Measurements from ENCODE around the gene CACNA1A. TPM values are rescaled to one million over a fixed set of nuclear protein-coding genes. Genes with fewer than 3 reads are reported as not detected.
"Not testable (repeated sequence)": the region's sequence is repeated elsewhere in the genome, so short reads cannot be mapped to it uniquely, and the experiment has no call there.

CACNA1A gene
- total and polyA plus RNA-seq, 2 donors = 0.24 to 1.0 TPM

DNA sequence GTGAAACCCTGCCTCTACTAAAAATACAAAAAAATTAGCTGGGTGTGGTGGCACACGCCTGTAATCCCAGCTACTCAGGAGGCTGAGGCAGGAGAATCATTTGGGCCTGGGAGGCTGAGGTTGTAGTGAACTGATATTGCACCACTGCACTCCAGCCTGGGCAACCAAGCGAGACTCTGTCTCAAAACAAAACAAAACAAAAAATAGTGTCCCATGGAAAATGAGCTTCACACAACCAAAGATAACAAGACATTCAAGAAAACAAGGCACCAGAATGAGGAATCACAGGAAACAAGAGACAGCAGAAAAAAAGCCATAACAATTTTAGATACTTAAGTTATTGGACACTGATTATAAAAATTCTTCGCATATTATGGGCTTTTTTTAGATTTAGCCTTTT is 80.4 kb downstream of the CACNA1A start:
- H3K36me3 ChIP-seq (ENCODE audit: control insufficient read depth in 2 of 2, insufficient read depth in 2 of 2, low read length in 1 of 2); H3K27ac ChIP-seq (ENCODE audit: low read depth in 1 of 2, low read length in 1 of 2); H3K4me1 ChIP-seq (ENCODE audit: control insufficient read depth in 2 of 2, insufficient read depth in 2 of 2, low read length in 2 of 2); DNase-seq (ENCODE audit: low read depth in 6 of 9, low spot score in 9 of 9); H3K4me3 ChIP-seq (ENCODE audit: low read length in 2 of 2); H3K27me3 ChIP-seq (ENCODE audit: control insufficient read depth in 2 of 2, insufficient read depth in 1 of 2, low read length in 1 of 2): not testable (repeated sequence)
- H3K9me3 ChIP-seq (ENCODE audit: control insufficient read depth in 2 of 2, insufficient read depth in 1 of 2, low read length in 1 of 2) = peaks cover 0 to 17% of the 10 kb centered on the region in 2 donors
- WGBS = 94% methylated on average over 3 of the region's 3 CpGs

GRCh38 chr19:13425151-13425550 is 81.1 kb downstream of the CACNA1A start:
- Histone ChIP-seq H3K36me3 (ENCODE audit: control insufficient read depth in 2 of 2, insufficient read depth in 2 of 2, low read length in 1 of 2) (no peaks in the 10 kb centered on the region), H3K27me3 (ENCODE audit: control insufficient read depth in 2 of 2, insufficient read depth in 1 of 2, low read length in 1 of 2) (no peaks in the 10 kb centered on the region), H3K27ac (ENCODE audit: low read depth in 1 of 2, low read length in 1 of 2) (no peak overlapping the region), H3K4me3 (ENCODE audit: low read length in 2 of 2) (no peak overlapping the region), H3K9me3 (ENCODE audit: control insufficient read depth in 2 of 2, insufficient read depth in 1 of 2, low read length in 1 of 2) (peaks cover 0 to 17% of the 10 kb centered on the region in 2 donors), H3K4me1 (ENCODE audit: control insufficient read depth in 2 of 2, insufficient read depth in 2 of 2, low read length in 2 of 2) (no peaks in the 10 kb centered on the region)
- DNase-seq (ENCODE audit: low read depth in 6 of 9, low spot score in 9 of 9) = no peak
- WGBS = 75% methylated on average over 3 of the region's 3 CpGs

- H3K36me3 ChIP-seq (ENCODE audit: control insufficient read depth in 2 of 2, insufficient read depth in 2 of 2, low read length in 1 of 2) = no peaks in the 10 kb centered on the region
- no peak overlapping the region for H3K27ac ChIP-seq (ENCODE audit: low read depth in 1 of 2, low read length in 1 of 2)
- no peaks in the 10 kb centered on the region for H3K4me1 ChIP-seq (ENCODE audit: control insufficient read depth in 2 of 2, insufficient read depth in 2 of 2, low read length in 2 of 2)
- no peak for DNase-seq (ENCODE audit: low read depth in 6 of 9, low spot score in 9 of 9)
- no peaks in the 10 kb centered on the region for H3K27me3 ChIP-seq (ENCODE audit: control insufficient read depth in 2 of 2, insufficient read depth in 1 of 2, low read length in 1 of 2)
- H3K4me3 ChIP-seq (ENCODE audit: low read length in 2 of 2) = no peak overlapping the region
- H3K9me3 ChIP-seq (ENCODE audit: control insufficient read depth in 2 of 2, insufficient read depth in 1 of 2, low read length in 1 of 2) = peaks cover 0 to 17% of the 10 kb centered on the region in 2 donors
These were observed 85.5 kb downstream of the CACNA1A start for GRCh38 chr19:13420780-13421179.

- Histone ChIP-seq H3K27ac (ENCODE audit: low read depth in 1 of 2, low read length in 1 of 2) (no peak overlapping the region), H3K4me1 (ENCODE audit: control insufficient read depth in 2 of 2, insufficient read depth in 2 of 2, low read length in 2 of 2) (no peaks in the 10 kb centered on the region), H3K4me3 (ENCODE audit: low read length in 2 of 2) (no peak overlapping the region), H3K36me3 (ENCODE audit: control insufficient read depth in 2 of 2, insufficient read depth in 2 of 2, low read length in 1 of 2) (no peaks in the 10 kb centered on the region), H3K9me3 (ENCODE audit: control insufficient read depth in 2 of 2, insufficient read depth in 1 of 2, low read length in 1 of 2) (peaks cover 0 to 2% of the 10 kb centered on the region in 2 donors), H3K27me3 (ENCODE audit: control insufficient read depth in 2 of 2, insufficient read depth in 1 of 2, low read length in 1 of 2) (no peaks in the 10 kb centered on the region)
- no peak for DNase-seq (ENCODE audit: low read depth in 6 of 9, low spot score in 9 of 9)
- WGBS = 79% methylated on average over 10 of the region's 10 CpGs
These were observed 89.2 kb downstream of the CACNA1A start for GRCh38 chr19:13417054-13417453.

GRCh38 chr19:13411899-13412298 is 94.4 kb downstream of the CACNA1A start:
- H3K4me3 ChIP-seq (ENCODE audit: low read length in 2 of 2) = no peak overlapping the region
- H3K27ac ChIP-seq (ENCODE audit: low read depth in 1 of 2, low read length in 1 of 2) = no peak overlapping the region
- H3K4me1 ChIP-seq (ENCODE audit: control insufficient read depth in 2 of 2, insufficient read depth in 2 of 2, low read length in 2 of 2) = no peaks in the 10 kb centered on the region
- WGBS = 92% methylated on average over 6 of the region's 6 CpGs
- no peaks in the 10 kb centered on the region for H3K36me3 ChIP-seq (ENCODE audit: control insufficient read depth in 2 of 2, insufficient read depth in 2 of 2, low read length in 1 of 2)
- DNase-seq (ENCODE audit: low read depth in 6 of 9, low spot score in 9 of 9) = no peak
- no peaks in the 10 kb centered on the region for H3K27me3 ChIP-seq (ENCODE audit: control insufficient read depth in 2 of 2, insufficient read depth in 1 of 2, low read length in 1 of 2)
- no peaks in the 10 kb centered on the region for H3K9me3 ChIP-seq (ENCODE audit: control insufficient read depth in 2 of 2, insufficient read depth in 1 of 2, low read length in 1 of 2)

- Histone ChIP-seq H3K4me3 (ENCODE audit: low read length in 2 of 2) (no peak overlapping the region), H3K27me3 (ENCODE audit: control insufficient read depth in 2 of 2, insufficient read depth in 1 of 2, low read length in 1 of 2) (no peaks in the 10 kb centered on the region), H3K36me3 (ENCODE audit: control insufficient read depth in 2 of 2, insufficient read depth in 2 of 2, low read length in 1 of 2) (no peaks in the 10 kb centered on the region), H3K27ac (ENCODE audit: low read depth in 1 of 2, low read length in 1 of 2) (no peak overlapping the region), H3K4me1 (ENCODE audit: control insufficient read depth in 2 of 2, insufficient read depth in 2 of 2, low read length in 2 of 2) (no peaks in the 10 kb centered on the region), H3K9me3 (ENCODE audit: control insufficient read depth in 2 of 2, insufficient read depth in 1 of 2, low read length in 1 of 2) (no peaks in the 10 kb centered on the region)
- no peak for DNase-seq (ENCODE audit: low read depth in 6 of 9, low spot score in 9 of 9)
- 92% methylated on average over 1 of the region's 1 CpG for WGBS
These were observed 95.3 kb downstream of the CACNA1A start for GRCh38 chr19:13410946-13411345.

- Histone ChIP-seq H3K36me3 (ENCODE audit: control insufficient read depth in 2 of 2, insufficient read depth in 2 of 2, low read length in 1 of 2) (no peaks in the 10 kb centered on the region), H3K9me3 (ENCODE audit: control insufficient read depth in 2 of 2, insufficient read depth in 1 of 2, low read length in 1 of 2) (no peaks in the 10 kb centered on the region), H3K4me1 (ENCODE audit: control insufficient read depth in 2 of 2, insufficient read depth in 2 of 2, low read length in 2 of 2) (no peaks in the 10 kb centered on the region), H3K27me3 (ENCODE audit: control insufficient read depth in 2 of 2, insufficient read depth in 1 of 2, low read length in 1 of 2) (no peaks in the 10 kb centered on the region), H3K27ac (ENCODE audit: low read depth in 1 of 2, low read length in 1 of 2) (no peak overlapping the region), H3K4me3 (ENCODE audit: low read length in 2 of 2) (no peak overlapping the region)
- DNase-seq (ENCODE audit: low read depth in 6 of 9, low spot score in 9 of 9) = no peak
- WGBS = 90% methylated on average over 16 of the region's 16 CpGs
These were observed 97.3 kb downstream of the CACNA1A start for GRCh38 chr19:13408889-13409518.

DNA sequence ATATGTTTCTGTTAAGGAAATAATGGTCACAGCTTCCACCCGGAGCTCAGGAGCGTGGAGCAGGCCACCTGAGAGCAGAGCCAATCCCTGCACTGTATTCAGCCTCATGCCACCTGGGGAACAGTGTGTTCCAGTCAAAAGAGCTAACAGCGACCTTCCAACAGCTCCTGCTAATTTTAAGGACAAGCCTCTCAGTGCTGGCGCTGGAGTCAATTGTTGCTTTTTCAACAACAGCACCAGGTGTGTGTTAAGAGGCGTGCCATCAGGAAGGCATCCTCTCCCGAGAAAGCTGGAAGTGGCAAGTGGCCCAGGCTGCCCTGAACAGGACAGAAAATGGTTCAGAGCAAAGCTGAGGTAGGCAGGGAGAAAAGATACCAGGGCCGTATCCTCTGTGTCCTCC is 102.0 kb downstream of the CACNA1A start:
- WGBS = 86% methylated on average over 7 of the region's 7 CpGs
- no peaks in the 10 kb centered on the region for H3K4me1 ChIP-seq (ENCODE audit: control insufficient read depth in 2 of 2, insufficient read depth in 2 of 2, low read length in 2 of 2)
- no peak overlapping the region for H3K27ac ChIP-seq (ENCODE audit: low read depth in 1 of 2, low read length in 1 of 2)
- DNase-seq (ENCODE audit: low read depth in 6 of 9, low spot score in 9 of 9) = no peak
- H3K27me3 ChIP-seq (ENCODE audit: control insufficient read depth in 2 of 2, insufficient read depth in 1 of 2, low read length in 1 of 2) = no peaks in the 10 kb centered on the region
- H3K4me3 ChIP-seq (ENCODE audit: low read length in 2 of 2) = no peak overlapping the region
- H3K36me3 ChIP-seq (ENCODE audit: control insufficient read depth in 2 of 2, insufficient read depth in 2 of 2, low read length in 1 of 2) = no peaks in the 10 kb centered on the region
- peaks cover 0 to 4% of the 10 kb centered on the region in 2 donors for H3K9me3 ChIP-seq (ENCODE audit: control insufficient read depth in 2 of 2, insufficient read depth in 1 of 2, low read length in 1 of 2)

DNA sequence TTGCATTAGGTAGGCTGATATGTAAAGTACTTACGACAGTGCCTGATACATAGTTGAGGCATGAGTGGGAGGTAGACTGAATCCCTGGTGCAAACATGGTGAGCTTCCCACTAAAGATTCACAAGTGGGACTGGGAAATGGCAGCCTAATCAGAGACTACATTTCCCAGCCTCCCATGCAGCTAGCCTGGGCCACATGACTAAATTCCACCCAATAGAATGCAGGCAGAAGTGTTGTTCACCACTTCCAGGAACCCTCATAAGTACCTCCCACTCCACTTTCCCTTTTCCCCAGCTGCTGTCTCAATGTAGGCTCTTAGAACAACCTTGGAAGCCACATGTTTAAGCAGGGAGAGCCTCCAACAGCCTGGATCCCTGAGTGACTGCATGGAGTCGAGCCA is 104.9 kb downstream of the CACNA1A start:
- DNase-seq (ENCODE audit: low read depth in 6 of 9, low spot score in 9 of 9) = no peak
- WGBS = 95% methylated on average over 2 of the region's 2 CpGs
- Histone ChIP-seq H3K27ac (ENCODE audit: low read depth in 1 of 2, low read length in 1 of 2) (no peak overlapping the region), H3K36me3 (ENCODE audit: control insufficient read depth in 2 of 2, insufficient read depth in 2 of 2, low read length in 1 of 2) (no peaks in the 10 kb centered on the region), H3K27me3 (ENCODE audit: control insufficient read depth in 2 of 2, insufficient read depth in 1 of 2, low read length in 1 of 2) (no peaks in the 10 kb centered on the region), H3K4me3 (ENCODE audit: low read length in 2 of 2) (no peak overlapping the region), H3K4me1 (ENCODE audit: control insufficient read depth in 2 of 2, insufficient read depth in 2 of 2, low read length in 2 of 2) (no peaks in the 10 kb centered on the region), H3K9me3 (ENCODE audit: control insufficient read depth in 2 of 2, insufficient read depth in 1 of 2, low read length in 1 of 2) (peaks cover 0 to 9% of the 10 kb centered on the region in 2 donors)

DNA sequence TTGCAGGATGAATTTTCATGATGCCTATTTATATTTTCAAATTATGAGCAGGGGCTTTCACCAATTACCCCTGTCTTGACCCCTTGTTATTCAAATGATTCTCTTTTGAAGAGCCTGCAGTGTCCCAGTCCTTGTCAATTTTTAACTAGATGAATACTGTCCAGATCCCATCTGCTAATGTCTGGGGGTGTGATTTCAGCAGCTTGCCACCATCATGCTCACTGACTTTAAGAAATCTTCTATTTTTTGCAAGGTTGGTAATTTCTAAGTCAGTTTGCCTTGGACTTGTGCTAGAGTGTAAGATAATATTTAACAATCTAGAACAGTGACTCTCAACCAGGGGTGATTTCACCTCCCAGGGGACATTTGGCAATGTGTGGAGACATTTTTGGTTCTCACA is 106.0 kb downstream of the CACNA1A start:
- Histone ChIP-seq H3K27ac (ENCODE audit: low read depth in 1 of 2, low read length in 1 of 2) (no peak overlapping the region), H3K4me1 (ENCODE audit: control insufficient read depth in 2 of 2, insufficient read depth in 2 of 2, low read length in 2 of 2) (no peaks in the 10 kb centered on the region), H3K36me3 (ENCODE audit: control insufficient read depth in 2 of 2, insufficient read depth in 2 of 2, low read length in 1 of 2) (no peaks in the 10 kb centered on the region), H3K4me3 (ENCODE audit: low read length in 2 of 2) (no peak overlapping the region), H3K27me3 (ENCODE audit: control insufficient read depth in 2 of 2, insufficient read depth in 1 of 2, low read length in 1 of 2) (no peaks in the 10 kb centered on the region), H3K9me3 (ENCODE audit: control insufficient read depth in 2 of 2, insufficient read depth in 1 of 2, low read length in 1 of 2) (peaks cover 0 to 9% of the 10 kb centered on the region in 2 donors)
- DNase-seq (ENCODE audit: low read depth in 6 of 9, low spot score in 9 of 9) = no peak

All from thymus (tissue), 11 donors.